Brain microvascular endothelial cell (primary cell): Measurements from ENCODE around the gene INPP5J.

ENCODE experiments used
- DNase-seq: peaks from one replicate; pipeline ENCODE4 v3.0.0-alpha.2; 2020
- H3K27ac ChIP-seq: fragments of 250-450 bp; sonication (Bioruptor Pico); 2 replicates; pipeline ENCODE4 v1.5.1; 2020; ENCODE audit warnings: mild to moderate bottlenecking, moderate library complexity
- H3K27me3 ChIP-seq: fragments of 250-450 bp; sonication (Bioruptor Pico); replicated peaks from 2 replicates; pipeline ENCODE4 v1.5.1; 2020; ENCODE audit warnings: mild to moderate bottlenecking
- H3K36me3 ChIP-seq: fragments of 250-450 bp; sonication (Bioruptor Pico); replicated peaks from 2 replicates; pipeline ENCODE4 v1.5.1; 2020; ENCODE audit warnings: mild to moderate bottlenecking
- H3K4me3 ChIP-seq: 2 replicates; pipeline ENCODE4 v1.5.1; 2011; ENCODE audit warnings: low read depth, mild to moderate bottlenecking, control low read depth, low read length, moderate library complexity
- in situ Hi-C: cut with HindIII; loops from 2 replicates; pipeline ENCODE4 v1.10.0; 2017; ENCODE audit warnings: low sequenced_read_pairs, low pct_ligation_motif_present
- TF ChIP-seq, protein P1 (sequence below): IDR thresholded peaks from 2 replicates; pipeline ENCODE4 v1.5.1; 2011; ENCODE audit warnings: low read depth, mild to moderate bottlenecking, moderate library complexity, low read length, control low read depth, inconsistent platforms; ENCODE audit errors: missing control alignments

Gene INPP5J

DNA sequence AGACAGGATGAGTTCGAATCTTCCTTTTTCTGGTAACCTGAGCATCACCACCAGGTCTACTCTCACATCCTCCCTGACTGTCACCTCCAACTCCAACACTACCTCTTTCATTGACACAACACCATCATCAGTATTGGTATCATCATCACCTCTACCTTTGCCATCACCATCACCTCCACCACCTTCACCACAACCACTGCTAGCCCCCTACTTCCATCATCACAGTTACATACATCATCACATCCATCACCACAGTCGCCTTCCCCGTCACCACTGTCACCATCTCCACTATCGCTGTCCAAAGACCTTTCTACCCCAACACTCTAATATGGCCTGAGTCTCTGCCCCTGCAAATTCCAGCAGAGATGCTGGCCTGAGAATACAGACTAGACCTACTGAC lies 1.4 kb upstream of the INPP5J start:
- H3K27ac ChIP-seq: no peak overlapping the region
- no peak for DNase-seq
- in situ Hi-C loops: no loop called here
- TF ChIP-seq, protein P1, sequence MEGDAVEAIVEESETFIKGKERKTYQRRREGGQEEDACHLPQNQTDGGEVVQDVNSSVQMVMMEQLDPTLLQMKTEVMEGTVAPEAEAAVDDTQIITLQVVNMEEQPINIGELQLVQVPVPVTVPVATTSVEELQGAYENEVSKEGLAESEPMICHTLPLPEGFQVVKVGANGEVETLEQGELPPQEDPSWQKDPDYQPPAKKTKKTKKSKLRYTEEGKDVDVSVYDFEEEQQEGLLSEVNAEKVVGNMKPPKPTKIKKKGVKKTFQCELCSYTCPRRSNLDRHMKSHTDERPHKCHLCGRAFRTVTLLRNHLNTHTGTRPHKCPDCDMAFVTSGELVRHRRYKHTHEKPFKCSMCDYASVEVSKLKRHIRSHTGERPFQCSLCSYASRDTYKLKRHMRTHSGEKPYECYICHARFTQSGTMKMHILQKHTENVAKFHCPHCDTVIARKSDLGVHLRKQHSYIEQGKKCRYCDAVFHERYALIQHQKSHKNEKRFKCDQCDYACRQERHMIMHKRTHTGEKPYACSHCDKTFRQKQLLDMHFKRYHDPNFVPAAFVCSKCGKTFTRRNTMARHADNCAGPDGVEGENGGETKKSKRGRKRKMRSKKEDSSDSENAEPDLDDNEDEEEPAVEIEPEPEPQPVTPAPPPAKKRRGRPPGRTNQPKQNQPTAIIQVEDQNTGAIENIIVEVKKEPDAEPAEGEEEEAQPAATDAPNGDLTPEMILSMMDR: no peak
- H3K27me3 ChIP-seq: no peaks in the 10 kb centered on the region
- H3K4me3 ChIP-seq: no peak overlapping the region
- no peaks in the 10 kb centered on the region for H3K36me3 ChIP-seq

DNA sequence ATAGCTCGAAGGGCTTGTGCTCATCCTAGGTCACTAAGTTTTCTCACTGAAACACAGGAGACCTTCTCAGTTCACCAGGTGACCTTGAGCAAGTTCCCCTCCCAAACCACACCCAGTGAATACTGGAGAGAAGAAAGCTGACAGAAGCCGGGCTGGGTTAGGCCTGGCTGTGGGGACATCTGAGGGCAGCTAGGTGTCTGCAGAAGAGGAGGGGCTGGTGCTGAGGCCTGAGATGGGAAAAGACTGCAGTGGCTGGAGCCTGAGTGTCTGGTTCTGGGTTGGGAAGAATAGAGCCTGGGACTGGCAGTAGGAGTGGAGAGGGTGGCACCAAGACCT lies 602 bp upstream of the INPP5J start:
- no peak for DNase-seq
- Histone ChIP-seq H3K4me3 (no peak overlapping the region), H3K36me3 (no peaks in the 10 kb centered on the region), H3K27ac (no peak overlapping the region), H3K27me3 (no peaks in the 10 kb centered on the region)
- TF ChIP-seq, protein P1: no peak
- in situ Hi-C loops: no loop called here

DNA sequence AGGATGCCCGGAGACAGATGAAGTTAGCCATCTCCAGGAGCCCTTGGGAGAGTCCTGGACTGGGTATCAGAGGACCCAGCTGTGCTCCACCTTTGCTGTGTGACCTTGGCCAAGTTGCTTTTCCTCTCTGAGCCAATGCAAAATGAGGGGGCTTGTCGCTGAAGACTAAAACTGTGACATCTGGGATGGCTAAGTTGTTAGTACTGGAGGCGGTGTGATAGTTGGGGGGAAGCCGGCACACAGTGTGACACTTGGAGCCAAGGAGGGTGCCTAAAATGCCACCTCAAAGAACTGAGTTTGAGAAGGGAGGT lies 481 bp downstream of the INPP5J start:
- in situ Hi-C loops: no loop called here

DNA sequence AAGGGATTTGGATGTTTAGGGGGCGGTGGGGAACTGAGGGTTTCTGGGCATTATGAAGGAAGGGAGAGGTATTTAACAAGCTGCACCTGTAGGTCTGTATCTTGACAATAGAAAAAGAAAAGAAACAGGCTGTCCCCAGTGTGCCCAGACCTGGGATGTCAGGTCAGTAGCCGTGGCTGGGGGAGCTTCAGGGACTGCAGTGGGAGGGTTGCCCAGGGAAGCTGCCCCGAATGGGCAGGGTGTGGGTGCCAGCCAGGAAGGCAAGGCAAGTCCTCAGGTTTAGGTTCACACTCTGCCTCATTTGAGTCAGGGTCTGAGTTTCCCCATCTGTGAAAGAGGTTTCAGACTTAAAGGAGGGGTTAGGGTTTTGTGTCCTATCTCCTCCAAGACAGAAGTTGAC lies 1.5 kb downstream of the INPP5J start:
- H3K27me3 ChIP-seq: no peaks in the 10 kb centered on the region
- TF ChIP-seq, protein P1: no peak
- in situ Hi-C loops: no loop called here

More for the DNA sequence above, 481 bp downstream of the INPP5J start:
- Histone ChIP-seq H3K4me3 (peak overlapping the region; percentile 55), H3K27ac (no peak overlapping the region), H3K36me3 (no peaks in the 10 kb centered on the region), H3K27me3 (no peaks in the 10 kb centered on the region)
- DNase-seq: no peak
- TF ChIP-seq, protein P1: no peak

DNA sequence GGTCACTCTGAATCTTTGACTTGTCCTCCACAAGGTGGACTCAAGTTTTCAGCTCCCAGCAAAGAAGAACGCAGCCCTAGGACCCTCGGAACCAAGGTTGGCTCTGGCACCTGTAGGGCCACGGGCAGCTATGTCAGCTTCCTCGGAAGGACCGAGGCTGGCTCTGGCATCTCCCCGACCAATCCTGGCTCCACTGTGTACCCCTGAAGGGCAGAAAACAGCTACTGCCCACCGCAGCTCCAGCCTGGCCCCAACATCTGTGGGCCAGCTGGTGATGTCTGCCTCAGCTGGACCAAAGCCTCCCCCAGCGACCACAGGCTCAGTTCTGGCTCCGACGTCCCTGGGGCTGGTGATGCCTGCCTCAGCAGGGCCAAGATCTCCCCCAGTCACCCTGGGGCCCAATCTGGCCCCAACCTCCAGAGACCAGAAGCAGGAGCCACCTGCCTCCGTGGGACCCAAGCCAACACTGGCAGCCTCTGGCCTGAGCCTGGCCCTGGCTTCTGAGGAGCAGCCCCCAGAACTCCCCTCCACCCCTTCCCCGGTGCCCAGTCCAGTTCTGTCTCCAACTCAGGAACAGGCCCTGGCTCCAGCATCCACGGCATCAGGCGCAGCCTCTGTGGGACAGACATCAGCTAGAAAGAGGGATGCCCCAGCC lies 2.2 kb downstream of the INPP5J start:
- no peaks in the 10 kb centered on the region for H3K36me3 ChIP-seq
- TF ChIP-seq, protein P1: no peak
- no peak overlapping the region for H3K27ac ChIP-seq
- in situ Hi-C loops: no loop called here
- no peak for DNase-seq
- H3K4me3 ChIP-seq: no peak overlapping the region
- no peaks in the 10 kb centered on the region for H3K27me3 ChIP-seq

More for the DNA sequence above, 1.5 kb downstream of the INPP5J start:
- DNase-seq: no peak
- no peak overlapping the region for H3K4me3 ChIP-seq
- H3K27ac ChIP-seq: no peak overlapping the region
- H3K36me3 ChIP-seq: no peaks in the 10 kb centered on the region

DNA sequence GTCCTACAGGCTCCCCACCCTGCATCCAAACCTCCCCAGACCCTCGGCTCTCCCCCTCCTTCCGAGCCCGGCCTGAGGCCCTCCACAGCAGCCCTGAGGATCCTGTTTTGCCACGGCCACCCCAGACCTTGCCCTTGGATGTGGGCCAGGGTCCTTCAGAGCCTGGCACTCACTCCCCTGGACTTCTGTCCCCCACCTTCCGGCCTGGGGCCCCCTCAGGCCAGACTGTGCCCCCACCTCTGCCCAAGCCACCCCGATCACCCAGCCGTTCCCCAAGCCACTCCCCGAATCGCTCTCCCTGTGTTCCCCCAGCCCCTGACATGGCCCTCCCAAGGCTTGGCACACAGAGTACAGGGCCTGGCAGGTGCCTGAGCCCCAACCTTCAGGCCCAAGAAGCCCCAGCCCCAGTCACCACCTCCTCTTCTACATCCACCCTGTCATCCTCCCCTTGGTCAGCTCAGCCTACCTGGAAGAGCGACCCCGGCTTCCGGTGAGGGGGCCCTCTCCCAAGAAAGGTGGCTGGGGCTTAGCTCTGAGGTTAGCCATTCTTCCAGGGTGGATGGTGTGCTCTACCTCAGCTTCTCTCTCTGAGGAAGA lies 2.9 kb downstream of the INPP5J start:
- Histone ChIP-seq H3K27me3 (no peaks in the 10 kb centered on the region), H3K4me3 (no peak overlapping the region), H3K27ac (no peak overlapping the region), H3K36me3 (no peaks in the 10 kb centered on the region)
- TF ChIP-seq, protein P1: no peak
- in situ Hi-C loops: no loop called here
- no peak for DNase-seq
